Smooth muscle cell (in vitro differentiated cells): ENCODE measurements around the gene PKDCC. TPM values are rescaled to one million over a fixed set of nuclear protein-coding genes. Genes with fewer than 3 reads are reported as not detected.

Experiments
- DNase-seq: peaks from one replicate; lab custom pipeline; 2025; ENCODE audit not compliant: unreplicated experiment; lab: John Stamatoyannopoulos, UW
- H2AFZ ChIP-seq: fragments of 200-600 bp; sonication (generic); 2 replicates; pipeline ENCODE4 v1.6.0; 2016; ENCODE audit warnings: antibody characterized with exemption, low read depth, mild to moderate bottlenecking
- H3F3A ChIP-seq: fragments of 200-600 bp; sonication (generic); 2 replicates; pipeline ENCODE4 v1.6.0; 2017; ENCODE audit warnings: antibody characterized with exemption, low read depth
- H3K27ac ChIP-seq: fragments of 200-600 bp; sonication (generic); 2 replicates; pipeline ENCODE4 v1.5.1; 2016; ENCODE audit warnings: low read depth, mild to moderate bottlenecking
- H3K27me3 ChIP-seq: fragments of 200-600 bp; sonication (generic); 2 replicates; pipeline ENCODE4 v1.6.1; 2016; ENCODE audit warnings: low read depth, mild to moderate bottlenecking
- H3K36me3 ChIP-seq: fragments of 200-600 bp; sonication (generic); 2 replicates; pipeline ENCODE4 v1.5.1; 2016; ENCODE audit warnings: low read depth
- H3K4me1 ChIP-seq: fragments of 200-600 bp; sonication (generic); 2 replicates; pipeline ENCODE4 v1.5.1; 2016; ENCODE audit warnings: low read depth
- H3K4me2 ChIP-seq: fragments of 200-600 bp; sonication (generic); 2 replicates; pipeline ENCODE4 v1.6.0; 2016; ENCODE audit warnings: mild to moderate bottlenecking
- H3K4me3 ChIP-seq: fragments of 200-600 bp; sonication (generic); 2 replicates; pipeline ENCODE4 v1.5.1; 2016; ENCODE audit warnings: mild to moderate bottlenecking
- H3K79me2 ChIP-seq: fragments of 200-600 bp; sonication (generic); 2 replicates; pipeline ENCODE4 v1.6.0; 2016; ENCODE audit warnings: low read depth, mild to moderate bottlenecking
- H3K9ac ChIP-seq: fragments of 200-600 bp; sonication (generic); 2 replicates; pipeline ENCODE4 v1.6.0; 2016; ENCODE audit warnings: low read depth
- H3K9me3 ChIP-seq: fragments of 200-600 bp; sonication (generic); replicated peaks from 2 replicates; pipeline ENCODE4 v1.5.1; 2016; ENCODE audit warnings: low read depth
- H4K20me1 ChIP-seq: fragments of 200-600 bp; sonication (generic); 2 replicates; pipeline ENCODE4 v1.6.0; 2016; ENCODE audit warnings: low read depth
- WGBS: methylation state at CpG from one replicate; pipeline ENCODE4 v1.1.7; 2016; ENCODE audit warnings: low lambda C conversion rate; 5-methylcytosine and 5-hydroxymethylcytosine counted together
- polyA plus RNA-seq: library from polyadenylated mRNA; unstranded; fragments of >200 nt; fragmentation: Nextera tagmentation; extraction: Ambion mirVana; gene quantifications from 2 replicates; pipeline ENCODE4 v1.2.1, GENCODE V29; 2016
- total RNA-seq: library from RNA; depleted of rRNA; stranded (reverse); fragments of >200 nt; gene quantifications from 2 replicates; pipeline ENCODE4 v1.2.3, GENCODE V29; 2014
- TF ChIP-seq, protein P1 (sequence below): fragments of 200-600 bp; sonication (generic); IDR thresholded peaks from 2 replicates; pipeline ENCODE4 v1.5.1; 2017; ENCODE audit warnings: borderline replicate concordance, mild to moderate bottlenecking, antibody characterized with exemption; ENCODE audit not compliant: insufficient read depth, poor library complexity, severe bottlenecking

PKDCC gene
- total and polyA plus RNA-seq, 2 experiments from 2014 or later, result 12.2 to 15.2 TPM

DNA sequence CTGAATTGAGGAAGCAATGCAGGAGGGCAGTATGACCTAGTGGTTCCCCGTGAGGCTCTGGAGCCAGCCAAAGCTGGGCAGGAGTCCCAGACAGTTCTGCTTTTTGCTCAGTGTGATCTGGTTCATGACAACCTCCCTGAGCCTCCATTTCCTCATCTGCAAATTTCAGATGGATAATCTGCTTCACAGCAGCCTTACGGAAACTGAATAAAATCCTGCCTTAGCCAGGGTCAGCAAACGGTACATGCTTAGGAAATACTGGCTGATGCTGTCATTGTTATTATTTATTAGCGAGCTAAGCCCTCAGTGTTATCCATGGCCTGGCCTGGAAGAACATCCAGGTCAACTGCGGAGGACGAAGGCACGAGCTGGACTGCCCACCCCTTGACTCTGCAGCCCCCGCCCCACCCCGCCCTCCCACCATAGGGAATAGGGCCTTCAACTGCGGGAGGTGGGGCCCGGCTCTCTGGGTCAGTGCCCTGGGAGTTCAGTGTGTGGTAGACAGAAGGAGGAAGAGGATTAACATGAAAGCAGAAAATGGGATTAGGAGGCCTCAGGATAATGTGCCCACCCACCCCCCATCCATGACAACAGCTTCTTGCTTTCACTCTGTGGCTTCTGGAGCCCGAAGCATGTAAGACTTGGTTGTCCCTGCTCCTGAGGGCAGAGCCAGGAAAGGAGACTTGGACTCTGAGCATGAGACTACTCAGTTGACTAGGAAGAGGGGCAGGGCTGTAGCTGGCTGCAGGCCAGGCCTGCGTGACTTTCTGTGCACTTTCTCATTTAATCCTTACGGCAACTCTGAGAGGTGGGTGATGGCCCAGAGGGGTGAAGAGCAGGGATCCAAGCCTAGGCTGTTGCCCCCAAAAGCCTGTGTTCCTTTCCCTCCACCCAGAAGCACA is 13.1 kb downstream of the PKDCC start:
- Histone ChIP-seq H4K20me1 (no peaks in the 10 kb centered on the region), H3K27ac (no peak overlapping the region), H3K4me1 (peaks cover 46% of the 10 kb centered on the region), H3K9me3 (no peaks in the 10 kb centered on the region), H3K79me2 (no peaks in the 10 kb centered on the region), H3F3A (peaks cover 21% of the 10 kb centered on the region), H3K4me2 (peak overlapping the region; percentile 45), H3K36me3 (no peaks in the 10 kb centered on the region), H3K4me3 (no peak overlapping the region), H3K9ac (no peak overlapping the region), H3K27me3 (no peaks in the 10 kb centered on the region), H2AFZ (no peak overlapping the region)
- TF ChIP-seq, protein P1, sequence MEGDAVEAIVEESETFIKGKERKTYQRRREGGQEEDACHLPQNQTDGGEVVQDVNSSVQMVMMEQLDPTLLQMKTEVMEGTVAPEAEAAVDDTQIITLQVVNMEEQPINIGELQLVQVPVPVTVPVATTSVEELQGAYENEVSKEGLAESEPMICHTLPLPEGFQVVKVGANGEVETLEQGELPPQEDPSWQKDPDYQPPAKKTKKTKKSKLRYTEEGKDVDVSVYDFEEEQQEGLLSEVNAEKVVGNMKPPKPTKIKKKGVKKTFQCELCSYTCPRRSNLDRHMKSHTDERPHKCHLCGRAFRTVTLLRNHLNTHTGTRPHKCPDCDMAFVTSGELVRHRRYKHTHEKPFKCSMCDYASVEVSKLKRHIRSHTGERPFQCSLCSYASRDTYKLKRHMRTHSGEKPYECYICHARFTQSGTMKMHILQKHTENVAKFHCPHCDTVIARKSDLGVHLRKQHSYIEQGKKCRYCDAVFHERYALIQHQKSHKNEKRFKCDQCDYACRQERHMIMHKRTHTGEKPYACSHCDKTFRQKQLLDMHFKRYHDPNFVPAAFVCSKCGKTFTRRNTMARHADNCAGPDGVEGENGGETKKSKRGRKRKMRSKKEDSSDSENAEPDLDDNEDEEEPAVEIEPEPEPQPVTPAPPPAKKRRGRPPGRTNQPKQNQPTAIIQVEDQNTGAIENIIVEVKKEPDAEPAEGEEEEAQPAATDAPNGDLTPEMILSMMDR, result no peak
- no peak for DNase-seq
- WGBS, result 34% methylated on average over 14 of the region's 14 CpGs

DNA sequence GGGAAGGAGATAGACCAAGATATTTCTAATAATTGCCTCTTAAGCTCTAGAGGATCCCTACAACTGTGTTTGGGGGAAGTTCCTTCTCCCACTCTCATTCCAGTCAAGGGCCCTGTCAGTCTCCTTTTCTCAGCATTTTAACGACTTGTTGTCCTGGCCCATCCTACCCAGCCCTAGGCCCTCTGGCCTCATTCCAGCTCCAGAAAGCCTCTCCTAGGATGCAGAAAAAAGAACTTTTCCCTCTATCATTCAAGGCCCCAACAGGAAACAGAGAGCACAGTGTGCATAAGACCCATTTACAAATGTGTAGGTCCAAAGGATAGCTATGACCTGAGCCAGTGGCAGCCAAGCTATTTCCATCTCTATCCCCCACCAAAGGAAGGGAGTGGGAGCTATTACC is 14.0 kb downstream of the PKDCC start:
- Histone ChIP-seq H3F3A (peaks cover 21% of the 10 kb centered on the region), H3K9ac (no peak overlapping the region), H3K4me1 (peaks cover 46% of the 10 kb centered on the region), H3K27me3 (no peaks in the 10 kb centered on the region), H2AFZ (no peak overlapping the region), H4K20me1 (no peaks in the 10 kb centered on the region), H3K4me3 (no peak overlapping the region), H3K9me3 (no peaks in the 10 kb centered on the region), H3K27ac (no peak overlapping the region), H3K36me3 (no peaks in the 10 kb centered on the region), H3K4me2 (peak overlapping the region; percentile 45), H3K79me2 (no peaks in the 10 kb centered on the region)
- TF ChIP-seq, protein P1, result no peak
- DNase-seq, result no peak
- WGBS, result 67% methylated on average over 1 of the region's 1 CpG

DNA sequence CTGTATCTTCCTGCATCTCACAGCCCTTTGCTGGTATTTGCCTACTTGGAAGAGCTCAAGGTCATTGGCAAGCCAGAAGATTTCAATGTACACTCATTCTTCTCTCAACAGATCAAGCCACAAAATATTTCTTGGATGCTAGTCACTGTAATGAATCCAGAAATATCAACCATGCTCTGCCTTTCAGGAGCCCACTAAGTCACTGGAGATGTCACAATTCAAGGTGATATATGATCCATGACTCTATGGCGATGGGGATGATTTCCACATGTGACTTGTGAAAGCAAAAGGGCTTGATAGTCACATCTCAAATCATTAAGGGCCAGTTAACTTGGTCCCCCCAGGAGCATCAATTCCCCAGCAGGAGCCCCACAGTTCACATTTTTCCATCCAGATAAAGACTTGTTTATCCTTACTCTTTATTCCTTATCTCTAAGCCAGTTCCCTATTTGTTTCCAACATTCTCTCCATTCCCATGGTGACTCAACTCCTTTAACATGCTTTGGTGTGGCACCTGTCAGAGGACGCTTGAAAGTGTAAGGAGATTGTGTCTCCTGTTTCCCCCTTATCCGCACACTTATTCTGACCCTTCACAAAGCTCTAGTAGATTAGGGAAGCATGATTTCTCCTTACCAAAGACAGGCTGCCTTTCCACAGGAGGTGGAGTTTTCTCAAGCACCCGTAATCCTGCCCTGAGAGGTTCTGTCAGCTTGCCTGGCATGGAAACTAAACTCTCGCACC is 15.8 kb downstream of the PKDCC start:
- Histone ChIP-seq H3K36me3 (no peaks in the 10 kb centered on the region), H3K4me3 (no peak overlapping the region), H3F3A (peaks cover 21% of the 10 kb centered on the region), H3K9me3 (no peaks in the 10 kb centered on the region), H3K27ac (peak overlapping the region; percentile 61), H3K27me3 (no peaks in the 10 kb centered on the region), H3K4me1 (peaks cover 32% of the 10 kb centered on the region), H3K9ac (peak overlapping the region; percentile 30), H2AFZ (no peak overlapping the region), H3K4me2 (peak overlapping the region; percentile 75), H4K20me1 (no peaks in the 10 kb centered on the region), H3K79me2 (no peaks in the 10 kb centered on the region)
- no peak for DNase-seq
- TF ChIP-seq, protein P1, result no peak
- 43% methylated on average over 5 of the region's 5 CpGs for WGBS
